T-helper 2 cell treated with Interferon-gamma antibody and Interleukin-4, amounts not matched to agents 5 μg/mL and 100 μg/mL, for 36 hours (primary cell): Measurements from ENCODE around the gene ABHD17B.
"Not testable (repeated sequence)": the region's sequence is repeated elsewhere in the genome, so short reads cannot be mapped to it uniquely, and the experiment has no call there.

Source experiments
- DNase-seq: peaks from one replicate; pipeline ENCODE4 v3.0.0; 2021; ENCODE audit warnings: low spot score
- H3K27ac Mint-ChIP-seq: one replicate; pipeline ENCODE4 v1.8.0; 2021; ENCODE audit warnings: mild to moderate bottlenecking, mixed read lengths
- H3K27me3 Mint-ChIP-seq: one replicate; pipeline ENCODE4 v1.8.0; 2021; ENCODE audit warnings: low read depth, mixed read lengths
- H3K36me3 Mint-ChIP-seq: one replicate; pipeline ENCODE4 v1.8.0; 2021; ENCODE audit warnings: low read depth, mixed read lengths
- H3K4me1 Mint-ChIP-seq: one replicate; pipeline ENCODE4 v1.8.0; 2021; ENCODE audit warnings: low read depth, mixed read lengths
- H3K4me3 Mint-ChIP-seq: one replicate; pipeline ENCODE4 v1.8.0; 2022; ENCODE audit warnings: mild to moderate bottlenecking, moderate library complexity, mixed read lengths
- H3K9me3 Mint-ChIP-seq: one replicate; pipeline ENCODE4 v1.8.0; 2021; ENCODE audit warnings: mixed read lengths

Gene ABHD17B

GRCh38 chr9:71901695-71902597, 9.0 kb downstream of the ABHD17B start:
- Mint-ChIP-seq H3K4me3 (peak overlapping the region; percentile 63), H3K36me3 (peaks cover 18% of the 10 kb centered on the region), H3K4me1 (peaks cover 67% of the 10 kb centered on the region), H3K27me3 (no peaks in the 10 kb centered on the region), H3K27ac (peak overlapping the region; percentile 66), H3K9me3 (no peaks in the 10 kb centered on the region)
- DNase-seq, result no peak

- H3K9me3 Mint-ChIP-seq, result not testable (repeated sequence)
- peaks cover 76% of the 10 kb centered on the region for H3K4me1 Mint-ChIP-seq
Measured at GRCh38 chr9:71898756-71899155, 12.2 kb downstream of the ABHD17B start.

GRCh38 chr9:71897577-71897976, 13.4 kb downstream of the ABHD17B start:
- Mint-ChIP-seq H3K36me3 (peaks cover 23% of the 10 kb centered on the region), H3K27me3 (no peaks in the 10 kb centered on the region), H3K4me1 (peaks cover 78% of the 10 kb centered on the region), H3K27ac (peak overlapping the region; percentile 82), H3K4me3 (peak overlapping the region; percentile 68), H3K9me3 (peaks cover 6% of the 10 kb centered on the region)
- peak; percentile 28 for DNase-seq

More at GRCh38 chr9:71898756-71899155, 12.2 kb downstream of the ABHD17B start:
- peak overlapping the region; percentile 51 for H3K27ac Mint-ChIP-seq
- not testable (repeated sequence) for DNase-seq, H3K27me3 Mint-ChIP-seq
- peaks cover 15% of the 10 kb centered on the region for H3K36me3 Mint-ChIP-seq
- H3K4me3 Mint-ChIP-seq, result peak overlapping the region; percentile 17

- H3K36me3 Mint-ChIP-seq, result peaks cover 23% of the 10 kb centered on the region
- no peaks in the 10 kb centered on the region for H3K27me3 Mint-ChIP-seq
- H3K4me3 Mint-ChIP-seq, result peak overlapping the region; percentile 48
- no peak for DNase-seq
- H3K9me3 Mint-ChIP-seq, result peaks cover 6% of the 10 kb centered on the region
- H3K4me1 Mint-ChIP-seq, result peaks cover 70% of the 10 kb centered on the region
- H3K27ac Mint-ChIP-seq, result peak overlapping the region; percentile 84
Measured at GRCh38 chr9:71896761-71897160, 14.2 kb downstream of the ABHD17B start.

GRCh38 chr9:71895955-71896354, 15.0 kb downstream of the ABHD17B start:
- no peak for DNase-seq
- H3K4me3 Mint-ChIP-seq, result peak overlapping the region; percentile 48
- H3K27me3 Mint-ChIP-seq, result no peaks in the 10 kb centered on the region
- H3K4me1 Mint-ChIP-seq, result peaks cover 66% of the 10 kb centered on the region
- peak overlapping the region; percentile 84 for H3K27ac Mint-ChIP-seq
- H3K36me3 Mint-ChIP-seq, result peaks cover 24% of the 10 kb centered on the region
- peaks cover 6% of the 10 kb centered on the region for H3K9me3 Mint-ChIP-seq

GRCh38 chr9:71895117-71895516, 15.9 kb downstream of the ABHD17B start:
- Mint-ChIP-seq H3K36me3 (peaks cover 24% of the 10 kb centered on the region), H3K4me1 (peaks cover 62% of the 10 kb centered on the region), H3K27me3 (no peaks in the 10 kb centered on the region), H3K27ac (peak overlapping the region; percentile 78), H3K9me3 (peaks cover 6% of the 10 kb centered on the region), H3K4me3 (peak overlapping the region; percentile 48)
- DNase-seq, result no peak

- H3K4me3 Mint-ChIP-seq, result no peak overlapping the region
- H3K36me3 Mint-ChIP-seq, result peaks cover 30% of the 10 kb centered on the region
- no peak overlapping the region for H3K27ac Mint-ChIP-seq
- peaks cover 49% of the 10 kb centered on the region for H3K4me1 Mint-ChIP-seq
- DNase-seq, result no peak
- no peaks in the 10 kb centered on the region for H3K27me3 Mint-ChIP-seq
- peaks cover 6% of the 10 kb centered on the region for H3K9me3 Mint-ChIP-seq
Measured at GRCh38 chr9:71891557-71892189, 19.3 kb downstream of the ABHD17B start.

GRCh38 chr9:71890042-71890679, 20.8 kb downstream of the ABHD17B start:
- no peaks in the 10 kb centered on the region for H3K27me3 Mint-ChIP-seq
- peaks cover 37% of the 10 kb centered on the region for H3K36me3 Mint-ChIP-seq
- no peak for DNase-seq
- no peak overlapping the region for H3K27ac Mint-ChIP-seq
- H3K4me1 Mint-ChIP-seq, result peaks cover 42% of the 10 kb centered on the region
- peaks cover 10% of the 10 kb centered on the region for H3K9me3 Mint-ChIP-seq
- no peak overlapping the region for H3K4me3 Mint-ChIP-seq

GRCh38 chr9:71887362-71887761, 23.6 kb downstream of the ABHD17B start:
- H3K4me1 Mint-ChIP-seq, result peaks cover 36% of the 10 kb centered on the region
- H3K27me3 Mint-ChIP-seq, result no peaks in the 10 kb centered on the region
- peaks cover 25% of the 10 kb centered on the region for H3K9me3 Mint-ChIP-seq
- peak overlapping the region; percentile 28 for H3K4me3 Mint-ChIP-seq
- peak overlapping the region; percentile 41 for H3K27ac Mint-ChIP-seq
- DNase-seq, result no peak
- H3K36me3 Mint-ChIP-seq, result peaks cover 48% of the 10 kb centered on the region

- DNase-seq, result no peak
- no peaks in the 10 kb centered on the region for H3K27me3 Mint-ChIP-seq
- peak overlapping the region; percentile 21 for H3K4me3 Mint-ChIP-seq
- H3K9me3 Mint-ChIP-seq, result peaks cover 29% of the 10 kb centered on the region
- peak overlapping the region; percentile 68 for H3K27ac Mint-ChIP-seq
- H3K36me3 Mint-ChIP-seq, result peaks cover 55% of the 10 kb centered on the region
- peaks cover 35% of the 10 kb centered on the region for H3K4me1 Mint-ChIP-seq
Measured at GRCh38 chr9:71886541-71886940, 24.5 kb downstream of the ABHD17B start.

GRCh38 chr9:71886015-71886414, 25.0 kb downstream of the ABHD17B start:
- Mint-ChIP-seq H3K4me3 (peak overlapping the region; percentile 21), H3K36me3 (peaks cover 57% of the 10 kb centered on the region), H3K27me3 (no peaks in the 10 kb centered on the region), H3K4me1 (peaks cover 32% of the 10 kb centered on the region), H3K27ac (peak overlapping the region; percentile 68), H3K9me3 (peaks cover 34% of the 10 kb centered on the region)
- no peak for DNase-seq

- H3K36me3 Mint-ChIP-seq, result peaks cover 62% of the 10 kb centered on the region
- H3K9me3 Mint-ChIP-seq, result peaks cover 38% of the 10 kb centered on the region
- H3K4me3 Mint-ChIP-seq, result peak overlapping the region; percentile 34
- H3K27me3 Mint-ChIP-seq, result no peaks in the 10 kb centered on the region
- no peak for DNase-seq
- peaks cover 32% of the 10 kb centered on the region for H3K4me1 Mint-ChIP-seq
- H3K27ac Mint-ChIP-seq, result peak overlapping the region; percentile 60
Measured at GRCh38 chr9:71885467-71885866, 25.5 kb downstream of the ABHD17B start.

- peaks cover 68% of the 10 kb centered on the region for H3K36me3 Mint-ChIP-seq
- peaks cover 27% of the 10 kb centered on the region for H3K4me1 Mint-ChIP-seq
- peaks cover 49% of the 10 kb centered on the region for H3K9me3 Mint-ChIP-seq
- no peak overlapping the region for H3K4me3 Mint-ChIP-seq
- no peaks in the 10 kb centered on the region for H3K27me3 Mint-ChIP-seq
- peak overlapping the region; percentile 15 for H3K27ac Mint-ChIP-seq
- DNase-seq, result no peak
Measured at GRCh38 chr9:71884005-71884404, 27.0 kb downstream of the ABHD17B start.
